GM12874 (cell line): Measurements from ENCODE around the gene RHBDL3.
A peak's percentile ranks its signal among the peaks of the same experiment; 100 is the strongest.

Experiments
- TF ChIP-seq, protein P1 (sequence below): IDR thresholded peaks from 2 replicates; pipeline ENCODE4 v1.5.1; 2011; ENCODE audit warnings: low read depth, mild to moderate bottlenecking, control low read depth, low read length, moderate library complexity; ENCODE audit not compliant: insufficient read depth

Gene RHBDL3

GRCh38 chr17:32305049-32305448, 39.4 kb downstream of the RHBDL3 start:
- TF ChIP-seq, protein P1, sequence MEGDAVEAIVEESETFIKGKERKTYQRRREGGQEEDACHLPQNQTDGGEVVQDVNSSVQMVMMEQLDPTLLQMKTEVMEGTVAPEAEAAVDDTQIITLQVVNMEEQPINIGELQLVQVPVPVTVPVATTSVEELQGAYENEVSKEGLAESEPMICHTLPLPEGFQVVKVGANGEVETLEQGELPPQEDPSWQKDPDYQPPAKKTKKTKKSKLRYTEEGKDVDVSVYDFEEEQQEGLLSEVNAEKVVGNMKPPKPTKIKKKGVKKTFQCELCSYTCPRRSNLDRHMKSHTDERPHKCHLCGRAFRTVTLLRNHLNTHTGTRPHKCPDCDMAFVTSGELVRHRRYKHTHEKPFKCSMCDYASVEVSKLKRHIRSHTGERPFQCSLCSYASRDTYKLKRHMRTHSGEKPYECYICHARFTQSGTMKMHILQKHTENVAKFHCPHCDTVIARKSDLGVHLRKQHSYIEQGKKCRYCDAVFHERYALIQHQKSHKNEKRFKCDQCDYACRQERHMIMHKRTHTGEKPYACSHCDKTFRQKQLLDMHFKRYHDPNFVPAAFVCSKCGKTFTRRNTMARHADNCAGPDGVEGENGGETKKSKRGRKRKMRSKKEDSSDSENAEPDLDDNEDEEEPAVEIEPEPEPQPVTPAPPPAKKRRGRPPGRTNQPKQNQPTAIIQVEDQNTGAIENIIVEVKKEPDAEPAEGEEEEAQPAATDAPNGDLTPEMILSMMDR = no peak

- TF ChIP-seq, protein P1 = no peak
These were observed 42.0 kb downstream of the RHBDL3 start for GRCh38 chr17:32307658-32308057.

GRCh38 chr17:32311028-32311536, 45.5 kb downstream of the RHBDL3 start:
- TF ChIP-seq, protein P1 = no peak

GRCh38 chr17:32314636-32315035, 49.0 kb downstream of the RHBDL3 start:
- TF ChIP-seq, protein P1 = no peak

DNA sequence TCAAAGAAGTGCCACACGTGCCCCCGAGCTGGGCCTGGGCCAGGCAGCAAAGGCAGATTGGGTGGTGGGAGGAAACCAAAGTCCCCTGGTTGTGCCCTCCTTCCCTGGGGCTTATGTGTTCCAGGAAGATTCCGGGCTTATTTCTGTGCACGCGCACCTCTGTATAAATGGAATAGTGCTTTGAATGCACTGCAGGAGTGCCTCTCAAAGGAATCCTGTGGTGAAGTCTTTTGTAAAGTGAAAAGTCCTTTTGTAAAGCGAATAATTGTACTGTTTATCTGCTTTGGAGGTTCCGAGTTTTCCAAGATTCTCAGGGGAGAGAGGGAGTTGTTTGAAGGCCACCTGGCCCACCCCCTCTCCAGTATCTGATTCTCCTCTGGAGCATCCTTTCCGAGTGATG, 49.5 kb downstream of the RHBDL3 start:
- TF ChIP-seq, protein P1 = no peak

DNA sequence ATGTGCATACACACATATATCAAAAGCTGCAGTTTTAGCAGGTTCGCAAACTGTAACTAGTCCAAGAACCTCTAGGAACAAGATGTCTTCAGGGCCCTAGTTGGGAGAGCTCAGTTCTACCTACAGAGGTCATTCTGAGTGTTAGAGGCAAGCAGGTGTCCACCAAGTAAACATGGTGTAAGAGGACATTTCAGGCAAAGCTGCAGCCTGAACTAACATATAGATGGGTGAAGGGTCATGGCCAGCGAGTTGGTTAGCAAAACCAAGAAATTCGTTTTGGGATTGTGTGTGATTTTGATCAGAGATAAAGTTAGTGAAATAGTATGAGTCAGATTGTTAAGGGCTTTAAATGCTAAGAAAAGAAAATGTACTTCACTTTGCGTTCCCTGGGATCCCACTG, 51.7 kb downstream of the RHBDL3 start:
- TF ChIP-seq, protein P1 = no peak

GRCh38 chr17:32318071-32318470, 52.4 kb downstream of the RHBDL3 start:
- TF ChIP-seq, protein P1 = no peak

DNA sequence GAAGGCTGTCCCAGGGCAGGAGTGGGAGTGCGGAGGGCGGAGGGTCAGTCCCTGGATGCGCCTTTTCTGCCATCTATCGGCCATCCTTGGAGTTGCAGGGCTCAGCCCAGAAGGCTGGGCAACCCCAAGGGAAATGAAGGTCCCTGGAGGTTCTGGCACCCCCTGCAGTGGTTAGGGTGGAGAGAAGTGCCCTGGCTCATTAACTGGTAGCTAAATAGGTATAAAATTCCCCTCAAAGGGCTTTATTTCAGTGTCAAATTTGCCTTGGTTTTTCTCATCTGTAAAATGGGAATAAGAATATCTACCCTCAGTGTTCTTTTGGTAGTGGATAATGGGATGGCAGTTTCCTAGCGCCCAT, 53.9 kb downstream of the RHBDL3 start:
- TF ChIP-seq, protein P1 = peak; percentile 98
